HK-2 (cell line): Measurements from ENCODE around the gene USP46.
A peak's percentile ranks its signal among the peaks of the same experiment; 100 is the strongest.

Experiments
- DNase-seq: peaks from one replicate; pipeline ENCODE4 v3.0.0-alpha.2; 2018; ENCODE audit not compliant: unreplicated experiment

USP46 gene

DNA sequence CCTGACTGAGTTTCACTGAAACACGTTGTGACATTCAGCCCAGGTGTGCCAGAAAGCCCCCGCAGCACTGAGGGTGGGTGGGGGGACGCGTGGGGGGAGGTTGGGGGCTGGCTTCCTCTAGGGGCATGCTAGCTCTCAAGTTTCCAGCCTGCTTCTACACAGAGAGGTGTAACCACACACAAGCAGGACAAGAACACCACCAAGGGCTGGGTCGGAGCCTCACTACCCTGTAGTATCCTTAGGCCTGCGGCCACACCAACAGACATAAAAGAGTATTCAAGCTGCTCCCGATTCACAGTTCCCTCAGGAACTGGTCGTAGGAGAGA lies 1.8 kb downstream of the USP46 start:
- DNase-seq = no peak

DNA sequence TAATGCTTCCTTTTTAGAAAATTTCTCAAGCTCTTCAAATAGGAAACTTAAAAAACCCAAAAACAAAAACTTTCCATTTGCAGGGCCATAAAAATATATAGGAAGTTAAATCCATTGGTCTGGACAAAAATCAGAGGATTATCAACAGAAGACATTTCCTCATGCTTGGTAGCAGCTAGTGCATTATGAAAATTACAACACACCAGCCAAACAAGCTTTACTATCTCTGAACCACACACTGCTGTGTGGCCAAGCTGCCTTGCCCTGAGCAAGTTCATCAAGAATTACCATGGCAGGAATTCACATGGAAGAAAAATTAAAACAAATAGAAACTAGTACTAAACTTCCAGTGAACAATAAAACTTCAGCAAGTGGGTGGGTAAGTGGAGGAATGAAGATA lies 3.6 kb downstream of the USP46 start:
- DNase-seq = no peak

DNA sequence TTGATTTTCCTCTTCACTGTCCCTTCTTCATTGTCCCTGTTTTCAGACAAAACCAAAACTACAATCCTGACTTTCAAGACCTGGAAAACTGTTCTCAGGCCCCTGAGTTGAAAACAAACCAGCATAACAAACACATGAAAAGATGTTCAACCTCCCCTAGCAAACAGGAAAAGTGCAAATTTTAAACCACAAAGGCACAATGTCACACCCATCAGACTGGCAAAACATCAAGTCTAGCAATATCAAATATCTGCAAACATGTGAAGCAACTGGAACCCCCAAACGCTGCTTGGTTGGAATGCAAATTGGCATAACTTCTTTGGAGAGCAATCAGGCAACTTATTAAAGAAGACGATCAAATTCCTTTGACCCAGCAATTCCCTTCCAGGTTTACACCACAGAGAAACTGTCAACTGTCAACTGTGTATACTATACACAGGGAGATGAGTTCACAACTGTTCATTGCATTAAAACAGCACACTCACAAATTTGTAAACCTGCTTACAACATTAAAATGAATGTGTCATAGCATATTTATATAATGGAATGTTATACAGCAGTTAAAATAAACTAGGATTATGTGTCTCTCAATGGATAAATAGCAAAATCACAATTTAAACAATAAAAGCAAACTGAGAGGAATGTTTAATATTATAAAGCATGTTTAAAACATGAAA lies 7.0 kb downstream of the USP46 start:
- DNase-seq = no peak

DNA sequence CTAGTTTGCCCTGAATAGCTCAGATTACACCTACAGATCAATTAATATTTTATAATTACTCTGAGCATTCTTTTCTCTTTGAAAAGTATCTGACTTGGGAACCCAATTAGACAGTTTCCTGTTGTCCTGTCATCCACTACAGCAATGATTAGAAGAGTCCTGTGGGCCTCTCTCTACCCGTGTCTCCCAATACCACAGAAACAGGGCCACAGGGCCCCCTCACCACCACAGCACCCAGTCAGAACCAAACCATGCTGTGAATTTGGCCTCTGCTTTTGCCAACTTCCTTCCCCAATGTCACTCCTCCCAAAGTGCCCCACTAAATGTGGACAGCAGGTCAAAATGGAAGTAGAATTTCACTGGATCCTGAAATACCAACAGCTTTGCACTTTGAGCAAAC lies 10.3 kb downstream of the USP46 start:
- no peak for DNase-seq

DNA sequence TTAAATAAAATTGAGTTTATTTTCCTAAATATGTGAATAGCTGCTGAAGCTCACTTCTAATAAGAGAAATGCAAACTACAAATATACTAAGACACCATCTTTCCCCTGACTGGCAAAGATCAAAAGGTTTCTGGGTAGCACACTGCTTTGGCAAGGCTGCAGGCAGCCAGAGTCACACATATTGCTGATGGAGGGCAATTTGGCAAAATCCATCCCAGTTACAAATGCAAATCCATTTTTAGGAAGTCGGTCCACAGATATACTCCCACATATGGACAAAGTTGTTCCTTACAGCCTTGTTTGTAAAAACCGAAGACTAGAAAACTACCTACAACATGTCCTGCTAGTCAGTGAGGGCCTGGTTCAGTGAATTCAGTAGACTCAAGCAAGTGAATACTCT lies 12.4 kb downstream of the USP46 start:
- DNase-seq = no peak

DNA sequence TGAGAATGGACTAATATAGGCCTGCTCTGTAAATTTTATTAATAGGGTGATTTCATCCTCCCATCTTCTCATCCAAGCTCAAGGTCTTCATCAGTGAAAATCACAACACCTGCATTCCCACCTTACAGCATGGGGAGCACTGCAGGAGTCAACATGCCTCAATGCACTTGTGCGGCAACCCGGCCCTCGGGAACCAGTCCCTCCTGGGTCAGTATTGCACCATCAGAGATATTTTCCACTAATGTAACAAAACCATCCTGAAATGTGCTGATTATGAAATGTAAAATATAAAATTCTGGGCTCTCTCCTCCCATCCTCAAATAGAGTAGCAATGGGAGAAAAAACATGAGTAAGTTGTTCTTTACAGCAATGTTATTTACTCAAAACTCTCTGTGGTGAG lies 13.0 kb downstream of the USP46 start:
- DNase-seq = no peak

DNA sequence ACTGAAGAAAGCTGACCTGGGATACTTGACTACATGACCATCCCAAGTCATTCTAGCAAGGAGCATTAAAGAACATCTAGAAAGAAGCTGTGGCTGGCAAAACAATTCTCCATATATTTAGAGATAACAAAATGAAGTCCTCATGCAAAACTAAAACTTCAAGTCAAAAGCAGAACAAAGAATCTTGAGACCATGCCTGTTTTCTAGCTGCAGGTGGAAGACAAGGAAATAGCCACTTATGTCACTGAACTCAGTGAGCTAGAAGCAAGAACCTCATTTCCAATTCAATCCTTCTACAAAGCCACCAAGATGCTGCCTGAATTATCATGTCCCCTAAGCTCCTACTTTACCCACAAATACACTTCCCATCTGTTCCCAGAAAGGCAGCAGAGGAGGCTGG lies 13.8 kb downstream of the USP46 start:
- DNase-seq = no peak

DNA sequence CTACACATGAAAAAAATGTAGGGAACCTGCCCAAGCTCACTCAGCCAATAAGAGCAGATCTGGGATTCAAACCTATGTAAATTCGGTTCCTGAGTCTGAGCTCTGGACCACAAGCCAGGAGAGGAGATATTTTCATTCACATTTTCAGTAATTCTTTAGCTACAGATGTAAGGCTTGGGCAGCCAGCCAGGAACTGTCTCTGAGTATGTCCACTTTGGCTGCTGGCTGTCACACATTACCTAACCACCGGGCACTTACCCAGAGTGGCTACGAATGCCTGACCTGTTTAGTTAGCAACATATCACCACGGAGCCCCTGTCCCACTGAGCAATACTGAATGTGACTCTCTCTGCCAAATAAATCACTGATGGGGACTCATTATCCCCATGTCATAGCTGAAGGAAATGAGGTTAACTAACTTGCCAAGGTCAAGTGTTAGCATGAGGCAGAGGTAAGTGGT lies 15.3 kb downstream of the USP46 start:
- peak; percentile 76 for DNase-seq

DNA sequence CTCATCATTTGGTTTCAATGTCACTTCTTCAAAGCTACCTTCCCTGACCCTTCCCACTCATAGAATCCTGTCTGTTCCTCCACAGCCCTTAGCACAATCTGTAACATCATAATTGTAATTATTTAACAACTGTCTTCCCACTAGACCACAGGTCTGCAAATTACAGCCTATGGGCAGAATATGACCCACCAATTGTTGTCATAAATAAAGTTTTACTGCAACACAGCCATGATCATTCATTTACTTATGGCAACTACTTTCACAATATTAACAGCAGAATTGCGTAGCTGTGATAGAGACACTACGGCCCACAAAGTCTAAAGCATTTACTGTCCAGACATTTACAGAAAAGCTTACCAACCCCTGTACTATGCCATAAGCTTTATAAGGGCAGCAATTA lies 15.9 kb downstream of the USP46 start:
- no peak for DNase-seq

DNA sequence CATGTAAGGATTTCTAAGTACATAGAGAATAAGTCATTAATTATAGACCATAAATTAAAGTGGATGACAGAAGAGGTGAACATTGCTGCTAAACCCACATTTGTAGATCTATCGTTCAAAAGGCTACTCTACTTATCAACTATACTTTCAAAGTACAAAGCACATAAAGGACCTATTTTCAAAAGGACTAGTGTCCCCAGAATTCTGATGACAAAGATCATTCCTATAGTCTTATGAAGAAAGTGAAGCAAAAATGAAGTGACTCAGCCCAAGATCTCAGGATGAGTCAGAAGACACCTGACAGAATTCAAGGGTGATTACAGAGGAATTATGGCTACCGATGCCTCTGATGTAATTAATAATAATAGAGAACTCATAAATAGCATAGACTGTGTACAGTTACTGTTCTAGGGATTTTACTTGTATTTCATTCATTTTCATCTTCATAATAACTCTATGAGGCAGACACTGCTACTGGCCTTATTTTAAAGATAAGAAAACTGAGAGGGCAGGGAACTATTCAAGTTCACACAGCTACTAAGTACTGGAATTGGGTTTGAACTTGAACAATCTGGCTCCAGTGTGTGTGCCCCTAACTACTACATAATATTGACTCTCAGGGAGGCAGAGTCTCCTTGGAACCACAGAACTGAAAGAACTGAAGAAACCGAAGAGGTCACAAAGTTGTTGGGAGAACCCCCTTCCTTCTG lies 17.1 kb downstream of the USP46 start:
- no peak for DNase-seq

DNA sequence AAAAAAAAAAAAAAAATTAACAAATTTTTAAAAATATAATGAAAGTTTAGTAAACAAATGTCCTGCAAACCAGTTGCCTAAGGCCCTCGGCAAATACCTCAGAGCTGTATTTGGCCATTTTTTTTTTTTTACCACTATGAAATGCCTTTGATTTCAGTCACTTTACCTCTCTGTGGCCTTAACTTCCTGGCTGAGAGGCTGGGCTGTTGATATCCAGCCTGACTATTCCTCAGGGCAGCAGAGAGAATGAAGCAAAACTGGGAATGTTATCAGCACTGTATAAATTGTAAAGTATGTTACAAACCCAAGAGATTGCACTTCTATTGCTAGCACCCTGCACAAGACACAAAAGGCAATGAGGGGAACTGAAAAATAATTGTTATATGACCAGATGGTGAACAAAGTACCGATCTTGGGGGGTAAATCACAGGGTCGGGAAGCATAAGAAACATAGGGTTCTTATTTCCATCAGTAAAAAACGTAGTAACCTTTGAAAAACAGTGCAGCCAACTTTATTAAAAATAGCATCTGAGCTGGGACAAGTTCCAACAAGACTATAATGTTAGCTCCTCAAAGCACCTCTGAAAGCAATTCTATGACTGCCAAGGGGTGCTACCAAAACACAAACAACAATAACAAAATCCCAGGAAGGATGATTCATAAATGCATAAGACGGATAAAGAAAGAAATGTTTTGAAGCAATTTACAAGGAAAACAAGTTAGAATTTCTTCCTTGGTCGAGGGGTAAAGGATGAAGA lies 18.1 kb downstream of the USP46 start:
- DNase-seq = no peak

DNA sequence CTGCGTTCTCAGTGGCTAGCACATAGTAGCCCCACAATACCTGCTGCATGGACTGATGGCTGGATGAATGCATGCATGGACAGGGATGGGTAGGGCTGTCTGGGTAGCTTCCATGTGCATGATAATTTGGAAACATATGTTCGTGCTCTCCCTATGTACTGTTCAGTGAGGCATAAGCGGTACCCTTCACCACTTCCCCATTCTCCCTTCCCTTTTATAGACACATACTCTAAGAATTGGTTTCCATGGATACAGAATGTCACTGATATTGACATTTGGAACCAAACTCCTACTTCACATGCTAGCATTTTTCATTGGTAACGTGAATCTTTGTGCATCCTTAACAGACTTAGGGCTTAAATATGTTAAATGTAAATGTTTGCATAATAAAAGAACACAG lies 20.4 kb downstream of the USP46 start:
- no peak for DNase-seq

DNA sequence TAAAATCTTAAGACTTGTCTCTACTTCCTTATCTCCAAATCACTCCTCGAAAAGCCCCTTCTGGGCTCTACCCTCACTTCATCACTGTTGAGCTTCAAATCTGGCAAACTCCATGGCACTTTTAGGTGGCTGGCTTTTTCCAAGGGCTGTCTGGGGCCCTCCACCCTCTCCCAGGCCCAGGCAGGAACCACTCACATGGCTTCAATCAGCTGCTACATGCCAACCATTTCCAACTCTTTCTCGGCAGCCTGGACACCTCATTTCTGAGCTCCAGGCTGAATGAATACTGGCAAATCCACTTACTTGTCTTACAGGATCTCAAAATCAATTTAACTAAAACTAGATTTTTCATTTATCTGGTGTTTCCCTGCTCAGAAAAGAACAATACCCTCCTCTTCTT lies 22.0 kb downstream of the USP46 start:
- DNase-seq = no peak

DNA sequence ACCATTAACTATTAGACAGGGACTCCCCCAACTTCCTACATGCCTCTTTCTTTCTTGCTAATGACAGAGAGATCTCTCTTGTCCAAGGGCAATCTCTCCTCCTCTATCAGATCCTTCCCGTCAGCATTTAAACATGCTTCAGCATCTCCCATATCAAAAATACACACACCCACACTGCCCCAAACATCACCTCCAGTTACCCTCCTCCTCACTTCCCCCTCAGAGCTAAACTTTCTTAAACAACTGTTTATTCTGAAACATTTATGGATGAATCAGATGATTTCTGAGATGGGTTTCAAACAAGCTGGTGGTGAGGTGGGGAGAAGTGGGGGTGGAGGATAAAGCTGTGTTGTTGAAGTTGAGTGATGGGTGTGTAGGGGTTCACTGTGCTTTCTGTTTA lies 23.5 kb downstream of the USP46 start:
- DNase-seq = no peak

DNA sequence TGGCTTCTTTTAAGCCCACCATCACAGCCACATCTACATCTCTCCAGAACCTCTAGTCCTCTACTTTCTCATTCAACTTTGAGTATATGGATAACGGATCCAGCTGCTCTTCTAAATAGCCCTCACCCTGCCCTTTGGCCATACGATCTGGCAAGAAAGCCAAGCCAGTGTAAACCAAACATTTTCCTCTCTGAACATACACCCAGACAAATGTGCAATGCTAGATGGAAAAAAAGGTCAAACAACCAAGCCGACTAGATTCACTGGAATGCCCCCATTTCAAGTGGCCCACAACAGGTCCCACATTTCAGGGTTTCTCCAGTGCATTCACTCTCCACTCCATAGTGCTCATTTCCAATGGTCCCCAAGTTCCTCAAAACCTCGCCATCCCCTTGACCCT lies 24.0 kb downstream of the USP46 start:
- no peak for DNase-seq

DNA sequence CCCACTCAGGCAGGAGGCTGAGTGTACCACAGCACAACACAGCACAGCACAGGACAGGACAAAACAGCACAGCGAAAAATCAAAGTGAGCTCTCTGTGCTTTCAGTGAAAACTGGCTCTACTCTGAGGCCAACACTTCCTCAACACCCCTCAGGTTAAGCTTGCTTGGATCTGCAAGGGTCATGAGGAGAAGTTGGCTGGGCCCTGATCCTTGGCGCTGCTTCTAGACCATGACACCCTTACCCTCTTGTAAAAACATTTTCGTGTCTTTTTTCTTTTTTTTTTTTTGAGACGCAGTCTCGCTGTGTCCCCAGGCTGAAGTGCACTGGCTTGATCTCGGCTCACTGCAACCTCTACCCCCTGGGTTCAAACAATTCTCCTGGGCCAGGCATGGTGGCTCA lies 25.3 kb downstream of the USP46 start:
- DNase-seq = no peak

DNA sequence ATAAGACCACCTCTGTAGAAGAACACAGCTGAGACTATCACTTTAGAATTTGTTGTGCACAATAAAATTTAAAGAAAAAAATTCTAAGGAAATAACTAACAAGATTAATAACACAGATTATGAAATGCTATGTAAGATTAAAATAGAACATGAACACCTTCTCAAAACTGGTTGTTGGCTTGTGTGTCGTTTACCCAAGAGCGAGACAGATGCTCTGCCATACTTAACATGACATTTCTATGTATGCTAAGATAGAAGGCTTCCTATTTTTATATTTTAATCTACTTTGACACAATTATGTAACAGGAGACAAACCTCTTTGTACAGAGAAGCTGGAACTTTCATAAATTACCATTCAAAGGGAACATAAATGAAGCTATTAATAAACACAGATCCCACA lies 30.1 kb downstream of the USP46 start:
- no peak for DNase-seq

DNA sequence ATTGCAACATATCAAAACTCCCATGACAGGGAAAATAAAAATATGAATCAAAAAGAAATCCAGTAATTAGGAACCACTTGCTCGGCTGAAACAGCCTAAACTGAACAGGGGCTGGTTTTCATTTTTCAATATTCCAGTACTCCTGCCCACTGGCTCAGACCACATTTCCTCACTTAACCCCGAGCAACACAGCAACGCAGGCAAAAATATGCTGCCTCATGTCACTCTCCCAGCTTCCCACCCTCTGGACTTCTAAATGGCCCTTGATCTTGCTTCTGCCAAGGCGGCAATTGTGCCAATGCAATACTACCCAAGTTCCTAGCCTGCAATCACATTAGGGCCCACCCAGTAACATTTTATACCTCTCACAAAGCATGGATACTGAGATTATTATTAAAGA lies 30.6 kb downstream of the USP46 start:
- DNase-seq = no peak

DNA sequence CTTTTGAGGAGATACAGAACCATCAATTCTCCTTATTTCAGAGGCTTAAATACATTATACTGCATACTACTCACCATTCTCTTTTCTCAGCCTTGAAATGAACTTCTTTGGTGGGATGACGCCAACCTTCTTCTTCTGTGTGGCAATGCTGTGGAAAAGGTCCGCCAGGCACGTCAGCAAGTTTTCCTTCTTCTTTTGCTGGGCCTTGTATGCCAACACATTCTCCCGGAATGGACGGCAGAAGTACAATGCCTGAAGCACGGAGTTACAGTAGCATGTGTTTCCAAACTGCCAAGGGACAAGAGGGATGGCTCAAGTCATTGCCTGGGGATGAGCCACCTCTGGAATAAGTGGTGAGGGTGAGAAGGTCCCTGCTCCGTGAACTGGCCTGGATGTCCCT lies 31.2 kb downstream of the USP46 start:
- DNase-seq = no peak

DNA sequence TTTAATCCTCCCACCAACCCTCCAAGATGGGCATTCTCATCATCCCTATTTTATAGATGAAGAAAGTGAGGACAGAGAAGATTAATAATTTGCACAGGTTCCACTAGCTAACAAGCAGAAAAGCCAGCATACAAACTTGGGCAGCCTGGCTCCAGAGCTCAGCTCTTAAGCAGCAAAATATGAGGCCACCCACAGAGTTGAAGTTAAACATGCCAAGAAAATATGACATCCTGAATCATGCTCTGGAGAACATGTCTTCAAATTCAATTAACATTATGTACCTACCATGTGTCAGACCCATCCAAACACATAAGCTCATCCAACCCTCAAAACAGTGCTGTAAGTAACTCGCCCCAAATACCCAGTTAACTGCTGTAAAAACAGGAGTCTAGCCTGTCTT lies 33.9 kb downstream of the USP46 start:
- DNase-seq = no peak

DNA sequence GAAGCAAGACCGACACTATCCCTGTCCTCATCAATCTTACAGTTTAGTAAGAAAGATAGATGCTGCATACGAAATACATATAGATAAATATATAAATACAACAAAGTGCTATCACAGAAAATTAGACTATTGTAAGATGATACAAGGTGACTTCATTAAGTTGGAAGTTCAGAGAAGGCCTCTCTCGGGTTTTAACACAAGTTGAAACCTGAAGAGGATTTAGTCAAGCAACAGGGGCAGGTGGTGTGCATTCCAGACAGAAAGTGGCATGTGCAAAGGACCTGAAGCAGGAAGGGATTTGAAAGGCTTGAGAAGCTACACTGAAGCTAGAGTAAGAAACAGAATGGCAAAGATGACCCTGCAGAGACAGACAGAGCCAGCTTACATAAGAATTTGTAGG lies 36.5 kb downstream of the USP46 start:
- no peak for DNase-seq

DNA sequence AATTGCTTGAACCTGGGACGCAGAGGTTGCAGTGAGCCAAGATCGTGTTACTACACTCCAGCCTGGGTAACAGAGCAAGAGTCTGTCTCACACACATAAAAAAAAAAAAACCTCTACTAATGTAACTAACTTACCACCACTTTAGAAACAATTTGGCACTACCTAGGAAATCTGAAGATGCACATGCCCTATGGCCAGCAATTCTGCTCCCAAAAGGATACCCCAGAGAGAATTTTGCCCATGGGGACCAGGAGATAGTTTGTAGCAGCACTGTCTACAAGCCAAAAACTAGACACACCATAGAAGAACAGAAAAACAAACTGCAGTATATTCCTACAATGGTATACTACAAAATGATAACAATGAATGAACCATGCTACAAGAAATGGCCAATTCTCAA lies 37.5 kb downstream of the USP46 start:
- DNase-seq = no peak

DNA sequence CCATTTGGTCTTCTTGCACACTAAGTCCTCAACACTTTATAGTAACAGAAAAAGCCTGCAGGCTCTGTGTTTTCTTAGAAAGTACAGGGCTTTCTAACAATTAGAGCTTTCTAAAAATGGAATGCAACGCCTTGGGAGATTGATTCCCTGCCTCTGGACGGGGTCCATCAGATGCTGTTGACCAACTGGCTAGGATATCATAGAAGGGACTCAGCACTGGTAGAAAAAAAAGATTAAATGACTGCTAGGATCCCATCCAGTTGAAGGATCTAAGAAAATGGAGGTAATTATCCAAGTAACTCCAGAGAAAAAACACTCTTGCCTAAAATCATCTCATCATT lies 39.5 kb downstream of the USP46 start:
- no peak for DNase-seq
